Measurements from ENCODE around the gene CAMK4. TPM values are rescaled to one million over a fixed set of nuclear protein-coding genes. Genes with fewer than 3 reads are reported as not detected.

The CAMK4 gene
- total and polyA plus RNA-seq, 2 donors (not counting 3 experiments of a cell fraction or from before 2014, with no cell fraction given), result 2.2 to 5.4 TPM

DNA sequence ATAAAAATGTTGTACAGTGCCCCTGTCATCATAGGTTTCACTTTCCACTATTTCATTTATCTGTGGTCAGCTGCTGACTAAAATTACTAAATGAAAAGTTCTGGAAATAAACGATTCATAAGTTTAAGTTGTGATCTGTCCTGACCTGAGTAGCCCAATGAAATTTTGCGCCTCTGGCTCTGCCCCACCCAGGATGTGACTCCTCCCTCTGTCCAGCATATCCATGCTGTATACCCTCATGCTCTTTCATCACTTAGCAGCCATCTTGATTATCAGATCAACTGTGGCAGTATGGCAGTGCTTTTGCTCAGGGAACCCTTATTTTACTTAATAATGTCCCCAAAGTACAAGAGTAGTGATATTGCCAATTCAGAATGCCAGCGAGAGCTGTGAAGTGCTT lies 190.9 kb downstream of the CAMK4 start:
- H3K4me3 ChIP-seq (replicated peaks in 1 of 3; ENCODE audit: insufficient read depth in 1 of 3, low read depth in 1 of 3, low read length in 3 of 3), result no peak overlapping the region

GRCh38 chr5:111422245-111422644 lies 198.1 kb downstream of the CAMK4 start:
- ChIA-PET POLR2A (no interaction called here), CTCF (no interaction called here)
- Histone ChIP-seq H3K36me3 (ENCODE audit: control insufficient read depth in 2 of 2, extremely low read depth in 1 of 2, insufficient read depth in 2 of 2, low read length in 2 of 2) (no peaks in the 10 kb centered on the region), H4K20me1 (replicated peaks; ENCODE audit: control insufficient read depth, extremely low read depth, insufficient read depth, low read length) (no peaks in the 10 kb centered on the region), H3K9me3 (replicated peaks; ENCODE audit: control insufficient read depth, insufficient read depth, low read length) (no peaks in the 10 kb centered on the region), H3K9me1 (replicated peaks; ENCODE audit: control insufficient read depth, extremely low read depth, insufficient read depth, low read length) (no peaks in the 10 kb centered on the region), H3K4me2 (ENCODE audit: insufficient read depth, low read length) (no peak overlapping the region), H3K9ac (replicated peaks; ENCODE audit: extremely low read depth, insufficient read depth, low read length) (no peak overlapping the region), H3K79me2 (ENCODE audit: control insufficient read depth, insufficient read depth, low read length) (no peaks in the 10 kb centered on the region), H3K4me1 (ENCODE audit: control insufficient read depth, extremely low read depth, insufficient read depth, low read length) (no peaks in the 10 kb centered on the region), H3K27me3 (ENCODE audit: control insufficient read depth in 2 of 2, insufficient read depth in 2 of 2, low read length in 2 of 2) (no peaks in the 10 kb centered on the region), H2AFZ (ENCODE audit: low read depth, low read length) (no peak overlapping the region), H3K4me3 (replicated peaks in 1 of 3; ENCODE audit: insufficient read depth in 1 of 3, low read depth in 1 of 3, low read length in 3 of 3) (no peak overlapping the region), H3K27ac (ENCODE audit: insufficient read depth, low read depth, low read length) (no peak overlapping the region)
- intact Hi-C loops (cut with micrococcal nuclease), result no loop called here
- BruUV-seq (replicated peaks), result no TSS peak
- no peak for TF ChIP-seq MYC (IDR thresholded peaks at IDR 0.05; ENCODE audit: low read depth, low read length)
- TF ChIP-seq, protein P1, sequence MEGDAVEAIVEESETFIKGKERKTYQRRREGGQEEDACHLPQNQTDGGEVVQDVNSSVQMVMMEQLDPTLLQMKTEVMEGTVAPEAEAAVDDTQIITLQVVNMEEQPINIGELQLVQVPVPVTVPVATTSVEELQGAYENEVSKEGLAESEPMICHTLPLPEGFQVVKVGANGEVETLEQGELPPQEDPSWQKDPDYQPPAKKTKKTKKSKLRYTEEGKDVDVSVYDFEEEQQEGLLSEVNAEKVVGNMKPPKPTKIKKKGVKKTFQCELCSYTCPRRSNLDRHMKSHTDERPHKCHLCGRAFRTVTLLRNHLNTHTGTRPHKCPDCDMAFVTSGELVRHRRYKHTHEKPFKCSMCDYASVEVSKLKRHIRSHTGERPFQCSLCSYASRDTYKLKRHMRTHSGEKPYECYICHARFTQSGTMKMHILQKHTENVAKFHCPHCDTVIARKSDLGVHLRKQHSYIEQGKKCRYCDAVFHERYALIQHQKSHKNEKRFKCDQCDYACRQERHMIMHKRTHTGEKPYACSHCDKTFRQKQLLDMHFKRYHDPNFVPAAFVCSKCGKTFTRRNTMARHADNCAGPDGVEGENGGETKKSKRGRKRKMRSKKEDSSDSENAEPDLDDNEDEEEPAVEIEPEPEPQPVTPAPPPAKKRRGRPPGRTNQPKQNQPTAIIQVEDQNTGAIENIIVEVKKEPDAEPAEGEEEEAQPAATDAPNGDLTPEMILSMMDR (IDR thresholded peaks at IDR 0.05; ENCODE audit: extremely low read depth in 1 of 2, insufficient read depth in 1 of 2, low read depth in 1 of 2, low read length in 2 of 2), result no peak
- DNase-seq (ENCODE audit: low read depth, low spot score) (no peak), FAIRE-seq (no peak)
- dilution Hi-C loops (cut with MboI; ENCODE audit: extremely low pct_ligation_motif_present, low sequenced_read_pairs), result no loop called here

More for the DNA sequence above, 190.9 kb downstream of the CAMK4 start:
- H4K20me1 ChIP-seq (replicated peaks; ENCODE audit: control insufficient read depth, extremely low read depth, insufficient read depth, low read length), result no peaks in the 10 kb centered on the region
- no peak overlapping the region for H3K9ac ChIP-seq (replicated peaks; ENCODE audit: extremely low read depth, insufficient read depth, low read length)
- no TSS peak for BruUV-seq (replicated peaks)
- H3K4me2 ChIP-seq (ENCODE audit: insufficient read depth, low read length), result no peak overlapping the region
- FAIRE-seq (no peak), DNase-seq (ENCODE audit: low read depth, low spot score) (no peak)
- H2AFZ ChIP-seq (ENCODE audit: low read depth, low read length), result no peak overlapping the region
- H3K9me1 ChIP-seq (replicated peaks; ENCODE audit: control insufficient read depth, extremely low read depth, insufficient read depth, low read length), result no peaks in the 10 kb centered on the region
- H3K79me2 ChIP-seq (ENCODE audit: control insufficient read depth, insufficient read depth, low read length), result no peaks in the 10 kb centered on the region
- H3K36me3 ChIP-seq (ENCODE audit: control insufficient read depth in 2 of 2, extremely low read depth in 1 of 2, insufficient read depth in 2 of 2, low read length in 2 of 2), result no peaks in the 10 kb centered on the region
- H3K27ac ChIP-seq (ENCODE audit: insufficient read depth, low read depth, low read length), result no peak overlapping the region
- dilution Hi-C loops (cut with MboI; ENCODE audit: extremely low pct_ligation_motif_present, low sequenced_read_pairs), result no loop called here
- no peaks in the 10 kb centered on the region for H3K9me3 ChIP-seq (replicated peaks; ENCODE audit: control insufficient read depth, insufficient read depth, low read length)
- POLR2A ChIA-PET, result no interaction called here
- intact Hi-C loops (cut with micrococcal nuclease), result no loop called here
- H3K27me3 ChIP-seq (ENCODE audit: control insufficient read depth in 2 of 2, insufficient read depth in 2 of 2, low read length in 2 of 2), result no peaks in the 10 kb centered on the region
- no peak for TF ChIP-seq POLR2AphosphoS5 (IDR thresholded peaks at IDR 0.05; ENCODE audit: insufficient read depth, low read depth, low read length)
- no peak for TF ChIP-seq JUN (IDR thresholded peaks at IDR 0.05; ENCODE audit: borderline replicate concordance, insufficient read depth, insufficient read length, low read depth)
- TF ChIP-seq, protein P1 (IDR thresholded peaks at IDR 0.05; ENCODE audit: extremely low read depth in 1 of 2, insufficient read depth in 1 of 2, low read depth in 1 of 2, low read length in 2 of 2), result no peak
- TF ChIP-seq MAX (IDR thresholded peaks at IDR 0.05; ENCODE audit: insufficient read depth, insufficient read length), result no peak
- CTCF ChIA-PET, result no interaction called here
- no peaks in the 10 kb centered on the region for H3K4me1 ChIP-seq (ENCODE audit: control insufficient read depth, extremely low read depth, insufficient read depth, low read length)
